GM12865 (cell line): Measurements from ENCODE around the gene C20orf144.
"Not testable (repeated sequence)": the region's sequence is repeated elsewhere in the genome, so short reads cannot be mapped to it uniquely, and the experiment has no call there.

Source experiments
- DNase-seq: peaks from one replicate; pipeline ENCODE4 v3.0.0; 2010; ENCODE audit warnings: low read depth
- H3K4me3 ChIP-seq: 2 replicates; pipeline ENCODE4 v1.5.1; 2011; ENCODE audit warnings: mild to moderate bottlenecking, low read depth, low read length, control low read depth
- TF ChIP-seq, protein P1 (sequence below): IDR thresholded peaks from 2 replicates; pipeline ENCODE4 v1.5.1; 2011; ENCODE audit warnings: low read length, control low read depth, low read depth, inconsistent platforms; ENCODE audit not compliant: insufficient read depth; ENCODE audit errors: missing control alignments

The C20orf144 gene

DNA sequence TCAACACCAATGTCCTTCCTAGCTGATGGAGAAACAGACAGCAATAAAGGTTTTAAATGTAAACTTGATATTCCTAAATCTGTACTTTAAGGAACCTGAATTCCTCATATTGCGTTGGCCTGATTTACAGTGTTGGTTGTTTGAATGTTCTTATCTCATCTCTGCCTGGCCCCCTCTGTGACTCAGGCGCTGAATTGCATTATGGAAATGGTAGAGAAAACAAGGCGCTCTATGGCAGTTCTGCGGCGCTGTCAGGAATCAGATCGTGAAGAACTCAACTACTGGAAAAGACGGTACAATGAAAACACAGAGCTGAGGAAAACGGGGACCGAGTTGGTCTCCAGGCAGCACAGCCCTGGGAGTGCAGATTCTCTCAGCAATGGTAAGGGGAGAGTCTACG is 32.6 kb upstream of the C20orf144 start:
- TF ChIP-seq, protein P1, sequence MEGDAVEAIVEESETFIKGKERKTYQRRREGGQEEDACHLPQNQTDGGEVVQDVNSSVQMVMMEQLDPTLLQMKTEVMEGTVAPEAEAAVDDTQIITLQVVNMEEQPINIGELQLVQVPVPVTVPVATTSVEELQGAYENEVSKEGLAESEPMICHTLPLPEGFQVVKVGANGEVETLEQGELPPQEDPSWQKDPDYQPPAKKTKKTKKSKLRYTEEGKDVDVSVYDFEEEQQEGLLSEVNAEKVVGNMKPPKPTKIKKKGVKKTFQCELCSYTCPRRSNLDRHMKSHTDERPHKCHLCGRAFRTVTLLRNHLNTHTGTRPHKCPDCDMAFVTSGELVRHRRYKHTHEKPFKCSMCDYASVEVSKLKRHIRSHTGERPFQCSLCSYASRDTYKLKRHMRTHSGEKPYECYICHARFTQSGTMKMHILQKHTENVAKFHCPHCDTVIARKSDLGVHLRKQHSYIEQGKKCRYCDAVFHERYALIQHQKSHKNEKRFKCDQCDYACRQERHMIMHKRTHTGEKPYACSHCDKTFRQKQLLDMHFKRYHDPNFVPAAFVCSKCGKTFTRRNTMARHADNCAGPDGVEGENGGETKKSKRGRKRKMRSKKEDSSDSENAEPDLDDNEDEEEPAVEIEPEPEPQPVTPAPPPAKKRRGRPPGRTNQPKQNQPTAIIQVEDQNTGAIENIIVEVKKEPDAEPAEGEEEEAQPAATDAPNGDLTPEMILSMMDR: no peak
- no peak overlapping the region for H3K4me3 ChIP-seq
- no peak for DNase-seq

DNA sequence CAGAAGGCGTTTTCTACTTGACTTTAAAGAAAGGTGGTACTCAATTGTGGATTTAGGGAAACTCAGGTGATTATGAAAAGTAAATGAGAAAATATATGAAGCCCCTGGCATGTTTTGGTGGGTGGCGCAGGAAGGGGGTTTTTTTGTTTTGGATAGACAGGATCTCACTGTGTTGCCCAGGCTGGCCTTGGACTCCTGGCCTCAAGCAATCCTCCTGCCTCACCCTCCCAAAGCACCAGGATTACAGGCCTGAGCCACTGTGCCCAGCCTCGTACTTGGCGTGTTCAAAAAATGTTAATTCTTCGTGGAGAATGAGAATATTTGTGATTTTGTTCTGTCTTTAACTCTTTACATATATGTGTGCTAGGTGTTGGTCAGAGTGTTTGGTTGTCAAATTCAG is 32.1 kb upstream of the C20orf144 start:
- TF ChIP-seq, protein P1: no peak
- DNase-seq: no peak
- no peak overlapping the region for H3K4me3 ChIP-seq

GRCh38 chr20:33630507-33630906 is 31.6 kb upstream of the C20orf144 start:
- TF ChIP-seq, protein P1: no peak
- DNase-seq: no peak
- H3K4me3 ChIP-seq: no peak overlapping the region

DNA sequence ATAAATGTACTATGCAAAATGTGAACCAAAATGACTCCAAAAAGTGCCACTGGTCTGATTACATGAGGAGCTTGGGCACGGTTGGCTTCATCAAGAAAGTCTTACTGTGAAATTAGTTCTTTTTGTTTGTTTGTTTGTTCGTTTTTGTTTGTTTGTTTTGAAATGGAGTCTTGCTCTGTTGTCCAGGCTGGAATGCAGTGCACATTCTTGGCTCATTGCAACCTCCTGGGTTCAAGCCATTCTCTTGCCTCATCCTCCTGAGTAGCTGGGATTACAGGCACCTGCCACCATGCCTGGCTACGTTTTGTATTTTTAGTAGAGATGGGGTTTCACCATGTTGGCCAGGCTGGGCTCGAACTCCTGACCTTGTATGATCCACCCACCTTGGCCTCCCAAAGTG is 30.2 kb upstream of the C20orf144 start:
- not testable (repeated sequence) for DNase-seq, H3K4me3 ChIP-seq

DNA sequence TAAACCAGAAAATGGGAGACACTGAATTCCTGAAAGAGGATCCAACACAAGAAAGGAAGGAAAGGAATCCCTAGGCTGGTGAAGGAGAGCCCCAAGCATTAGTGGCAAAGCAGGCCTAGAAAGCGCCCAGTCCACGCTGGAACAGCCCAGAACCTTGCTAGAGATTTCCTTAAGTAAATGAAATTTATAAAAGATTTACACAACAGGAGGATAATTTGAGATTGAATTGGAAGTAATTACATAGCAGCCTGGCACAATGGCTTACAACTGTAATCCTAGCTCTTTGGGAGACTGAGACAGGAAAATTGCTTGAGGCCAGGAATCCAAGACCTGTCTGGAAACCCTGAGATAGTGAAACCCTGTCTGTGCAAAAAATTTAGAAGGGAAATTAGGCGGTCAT is 26.8 kb upstream of the C20orf144 start:
- no peak overlapping the region for H3K4me3 ChIP-seq
- no peak for DNase-seq
- TF ChIP-seq, protein P1: no peak

DNA sequence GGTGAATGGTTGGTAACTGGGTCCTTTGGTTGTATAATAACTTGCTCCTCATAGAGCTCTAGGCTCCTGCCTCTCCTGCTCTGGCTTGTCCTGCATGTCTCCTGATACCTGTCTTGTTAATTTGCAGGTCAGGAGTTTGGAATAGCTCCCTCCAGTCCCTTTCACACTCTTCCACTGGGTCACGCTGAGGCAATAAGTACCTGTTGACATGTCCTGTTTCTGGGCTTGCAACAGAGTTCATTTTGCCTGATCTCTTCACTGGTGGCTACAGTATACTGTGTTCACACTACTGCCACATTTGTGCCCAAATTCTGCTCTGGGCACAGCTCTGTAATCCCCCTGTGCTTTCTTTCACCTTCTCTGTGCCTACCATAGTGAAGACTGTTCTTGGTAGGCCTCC is 25.4 kb upstream of the C20orf144 start:
- TF ChIP-seq, protein P1: no peak
- H3K4me3 ChIP-seq: no peak overlapping the region
- DNase-seq: no peak

- no peak overlapping the region for H3K4me3 ChIP-seq
- DNase-seq: no peak
These were observed 21.8 kb upstream of the C20orf144 start for GRCh38 chr20:33640287-33640686.

More at GRCh38 chr20:33640287-33640686, 21.8 kb upstream of the C20orf144 start:
- TF ChIP-seq, protein P1: no peak
